ENCODE measurements around the gene OR1E1.
"Not testable (repeated sequence)": the region's sequence is repeated elsewhere in the genome, so short reads cannot be mapped to it uniquely, and the experiment has no call there.

OR1E1 gene, protein sequence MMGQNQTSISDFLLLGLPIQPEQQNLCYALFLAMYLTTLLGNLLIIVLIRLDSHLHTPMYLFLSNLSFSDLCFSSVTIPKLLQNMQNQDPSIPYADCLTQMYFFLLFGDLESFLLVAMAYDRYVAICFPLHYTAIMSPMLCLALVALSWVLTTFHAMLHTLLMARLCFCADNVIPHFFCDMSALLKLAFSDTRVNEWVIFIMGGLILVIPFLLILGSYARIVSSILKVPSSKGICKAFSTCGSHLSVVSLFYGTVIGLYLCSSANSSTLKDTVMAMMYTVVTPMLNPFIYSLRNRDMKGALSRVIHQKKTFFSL

DNA sequence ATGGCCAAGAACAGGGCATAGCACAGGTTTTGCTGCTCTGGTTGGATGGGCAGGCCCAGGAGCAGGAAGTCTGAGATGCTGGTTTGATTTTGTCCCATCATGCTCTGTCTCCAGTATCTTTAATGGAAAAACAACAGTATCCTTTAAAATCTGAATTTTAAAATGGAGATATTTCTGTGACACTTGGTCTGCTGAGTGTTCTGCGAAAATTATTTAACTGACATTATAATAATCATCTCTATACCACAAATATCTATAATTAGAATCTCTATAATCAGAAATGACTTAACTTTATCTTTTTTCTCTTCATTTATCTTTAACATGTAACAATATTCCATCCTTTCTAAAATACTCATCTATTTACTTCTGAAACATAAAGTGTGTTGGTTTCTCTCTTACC lies at the start of gene OR1E1:
Gene OR1E1 (minus strand): TSS at position 101 of the 400 bp plus-strand sequence. CDS start 0 bp downstream, at position 101.
- Histone ChIP-seq H3K4me1 (ENCODE audit: control insufficient read depth in 2 of 2, insufficient read depth in 2 of 2, low read length in 2 of 2) (no peaks in the 10 kb centered on the region), H3K9ac (ENCODE audit: low read depth in 1 of 2, low read length in 2 of 2) (no peak within 1 kb of the TSS), H3K4me3 (ENCODE audit: low read length in 2 of 2) (no peak within 1 kb of the TSS), H3K27ac (ENCODE audit: low read depth in 2 of 2, low read length in 2 of 2) (no peak within 1 kb of the TSS), H3K27me3 (ENCODE audit: control insufficient read depth in 2 of 2, insufficient read depth in 2 of 2, low read length in 2 of 2) (no peaks in the 10 kb centered on the region), H3K9me3 (ENCODE audit: control insufficient read depth in 2 of 2, low read length in 2 of 2) (no peaks in the 10 kb centered on the region), H3K36me3 (ENCODE audit: control insufficient read depth in 2 of 2, insufficient read depth in 2 of 2, low read length in 2 of 2) (no peaks in the 10 kb centered on the region)

DNA sequence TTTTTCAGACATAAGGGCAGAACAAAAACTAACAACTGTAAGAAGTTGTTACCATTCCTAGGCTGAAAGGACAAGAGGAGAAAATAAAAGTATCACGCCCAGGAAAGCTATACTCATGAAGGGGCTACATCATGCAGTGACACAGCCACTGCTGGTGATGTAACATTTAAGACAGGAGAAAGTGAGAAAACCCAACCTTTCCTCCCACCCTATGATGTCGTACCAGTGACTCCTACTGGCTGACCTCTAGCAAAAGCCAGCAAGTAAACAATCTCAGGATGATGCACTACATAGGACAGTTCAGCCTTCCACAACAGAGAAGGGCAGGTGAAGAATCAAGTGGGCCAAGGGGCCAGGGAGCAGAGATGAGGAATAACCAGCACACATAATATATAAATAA lies 49.4 kb upstream of the OR1E1 start:
- Histone ChIP-seq H3K9me3 (ENCODE audit: control insufficient read depth in 2 of 2, low read length in 2 of 2) (no peaks in the 10 kb centered on the region), H3K4me3 (ENCODE audit: low read length in 2 of 2) (no peak overlapping the region), H3K36me3 (ENCODE audit: control insufficient read depth in 2 of 2, insufficient read depth in 2 of 2, low read length in 2 of 2) (no peaks in the 10 kb centered on the region), H3K27me3 (ENCODE audit: control insufficient read depth in 2 of 2, insufficient read depth in 2 of 2, low read length in 2 of 2) (no peaks in the 10 kb centered on the region), H3K9ac (ENCODE audit: low read depth in 1 of 2, low read length in 2 of 2) (no peak overlapping the region), H3K4me1 (ENCODE audit: control insufficient read depth in 2 of 2, insufficient read depth in 2 of 2, low read length in 2 of 2) (peaks cover 0 to 8% of the 10 kb centered on the region in 2 donors), H3K27ac (ENCODE audit: low read depth in 2 of 2, low read length in 2 of 2) (no peak overlapping the region)

DNA sequence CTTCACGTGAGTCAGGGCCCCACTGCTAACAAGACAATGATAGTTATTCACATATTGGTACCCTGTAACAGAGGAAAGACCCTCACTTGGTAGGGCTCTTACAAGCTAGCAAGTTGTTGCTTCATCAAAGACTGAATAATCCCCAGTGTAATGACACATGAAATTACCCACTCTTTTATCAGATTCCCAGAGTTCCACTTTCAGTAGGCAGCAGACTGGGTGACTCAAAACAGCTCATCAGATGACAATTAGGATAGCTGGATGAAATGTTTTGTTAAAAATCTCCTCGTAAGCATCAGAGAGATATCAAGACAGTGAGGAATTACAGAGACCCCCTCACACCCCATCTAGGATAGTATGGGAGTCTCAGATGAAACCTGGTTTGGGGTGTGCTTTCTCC lies 42.2 kb upstream of the OR1E1 start:
- no peaks in the 10 kb centered on the region for H3K36me3 ChIP-seq (ENCODE audit: control insufficient read depth in 2 of 2, insufficient read depth in 2 of 2, low read length in 2 of 2)
- no peaks in the 10 kb centered on the region for H3K27me3 ChIP-seq (ENCODE audit: control insufficient read depth in 2 of 2, insufficient read depth in 2 of 2, low read length in 2 of 2)
- H3K4me1 ChIP-seq (ENCODE audit: control insufficient read depth in 2 of 2, insufficient read depth in 2 of 2, low read length in 2 of 2) = no peaks in the 10 kb centered on the region
- no peaks in the 10 kb centered on the region for H3K9me3 ChIP-seq (ENCODE audit: control insufficient read depth in 2 of 2, low read length in 2 of 2)
- H3K27ac ChIP-seq (ENCODE audit: low read depth in 2 of 2, low read length in 2 of 2) = no peak overlapping the region
- H3K4me3 ChIP-seq (ENCODE audit: low read length in 2 of 2) = no peak overlapping the region
- H3K9ac ChIP-seq (ENCODE audit: low read depth in 1 of 2, low read length in 2 of 2) = no peak overlapping the region

DNA sequence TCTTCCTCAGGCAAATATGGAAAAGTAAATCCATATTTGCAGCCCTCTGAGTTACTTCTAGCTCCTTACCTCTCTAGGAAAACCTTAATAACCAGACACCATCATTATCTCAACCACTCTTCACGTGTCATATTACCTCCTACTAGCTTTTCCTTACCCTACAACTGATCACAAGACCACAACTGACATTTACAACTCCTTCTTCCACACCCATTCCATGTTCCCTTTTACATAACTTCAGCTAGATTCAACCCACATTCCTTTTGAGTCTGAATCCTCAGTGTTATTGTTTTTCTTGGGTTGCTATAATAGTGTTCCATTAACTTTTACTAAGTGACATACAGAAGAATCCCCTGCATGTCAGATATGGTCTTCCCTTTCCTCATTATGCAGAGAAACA lies 40.2 kb upstream of the OR1E1 start:
- Histone ChIP-seq H3K27me3 (ENCODE audit: control insufficient read depth in 2 of 2, insufficient read depth in 2 of 2, low read length in 2 of 2) (no peaks in the 10 kb centered on the region), H3K9ac (ENCODE audit: low read depth in 1 of 2, low read length in 2 of 2) (no peak overlapping the region), H3K36me3 (ENCODE audit: control insufficient read depth in 2 of 2, insufficient read depth in 2 of 2, low read length in 2 of 2) (no peaks in the 10 kb centered on the region), H3K4me3 (ENCODE audit: low read length in 2 of 2) (no peak overlapping the region), H3K4me1 (ENCODE audit: control insufficient read depth in 2 of 2, insufficient read depth in 2 of 2, low read length in 2 of 2) (no peaks in the 10 kb centered on the region), H3K27ac (ENCODE audit: low read depth in 2 of 2, low read length in 2 of 2) (no peak overlapping the region), H3K9me3 (ENCODE audit: control insufficient read depth in 2 of 2, low read length in 2 of 2) (no peaks in the 10 kb centered on the region)

DNA sequence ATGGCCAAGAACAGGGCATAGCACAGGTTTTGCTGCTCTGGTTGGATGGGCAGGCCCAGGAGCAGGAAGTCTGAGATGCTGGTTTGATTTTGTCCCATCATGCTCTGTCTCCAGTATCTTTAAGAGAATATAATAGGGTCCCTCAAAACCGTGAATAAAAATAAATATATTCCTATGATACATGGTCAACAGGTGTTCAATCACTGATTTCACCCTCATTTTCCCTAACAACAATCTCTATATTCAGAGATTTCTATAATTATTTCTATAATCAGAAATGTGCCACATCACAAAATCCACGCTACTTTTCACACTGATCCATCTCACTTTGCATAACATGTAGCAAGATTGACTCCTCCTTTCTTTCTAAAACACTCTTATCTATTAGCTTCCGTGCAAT lies 35.5 kb upstream of the OR1E1 start, which contains the start of gene OR1E2:
Gene OR1E2 (minus strand): TSS at position 101 of the 400 bp plus-strand sequence. CDS start 0 bp downstream, at position 101.
- no peaks in the 10 kb centered on the region for H3K9me3 ChIP-seq (ENCODE audit: control insufficient read depth in 2 of 2, low read length in 2 of 2)
- no peak within 1 kb of the TSS for H3K9ac ChIP-seq (ENCODE audit: low read depth in 1 of 2, low read length in 2 of 2)
- no peak within 1 kb of the TSS for H3K27ac ChIP-seq (ENCODE audit: low read depth in 2 of 2, low read length in 2 of 2)
- no peaks in the 10 kb centered on the region for H3K36me3 ChIP-seq (ENCODE audit: control insufficient read depth in 2 of 2, insufficient read depth in 2 of 2, low read length in 2 of 2)
- H3K4me1 ChIP-seq (ENCODE audit: control insufficient read depth in 2 of 2, insufficient read depth in 2 of 2, low read length in 2 of 2) = no peaks in the 10 kb centered on the region
- H3K4me3 ChIP-seq (ENCODE audit: low read length in 2 of 2) = no peak within 1 kb of the TSS
- no peaks in the 10 kb centered on the region for H3K27me3 ChIP-seq (ENCODE audit: control insufficient read depth in 2 of 2, insufficient read depth in 2 of 2, low read length in 2 of 2)

DNA sequence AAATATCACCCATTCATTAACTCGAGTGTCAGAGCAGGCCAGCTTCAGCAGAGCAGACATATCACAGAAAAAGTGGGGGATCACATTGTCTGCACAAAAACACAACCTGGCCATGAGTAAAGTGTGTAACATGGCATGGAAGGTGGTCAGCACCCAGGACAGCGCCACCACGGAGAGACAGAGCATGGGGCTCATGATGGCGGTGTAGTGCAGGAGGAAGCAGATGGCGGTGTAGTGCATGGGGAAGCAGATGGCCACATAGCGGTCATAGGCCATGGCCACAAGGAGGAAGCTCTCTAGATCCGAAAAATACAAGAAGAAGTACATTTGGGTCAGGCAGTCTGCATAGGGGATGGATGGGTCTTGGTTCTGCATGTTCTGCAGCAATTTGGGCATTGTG lies 35.0 kb upstream of the OR1E1 start:
- H3K4me3 ChIP-seq (ENCODE audit: low read length in 2 of 2); H3K36me3 ChIP-seq (ENCODE audit: control insufficient read depth in 2 of 2, insufficient read depth in 2 of 2, low read length in 2 of 2); H3K9me3 ChIP-seq (ENCODE audit: control insufficient read depth in 2 of 2, low read length in 2 of 2); H3K9ac ChIP-seq (ENCODE audit: low read depth in 1 of 2, low read length in 2 of 2); H3K4me1 ChIP-seq (ENCODE audit: control insufficient read depth in 2 of 2, insufficient read depth in 2 of 2, low read length in 2 of 2); H3K27ac ChIP-seq (ENCODE audit: low read depth in 2 of 2, low read length in 2 of 2); H3K27me3 ChIP-seq (ENCODE audit: control insufficient read depth in 2 of 2, insufficient read depth in 2 of 2, low read length in 2 of 2): not testable (repeated sequence)

DNA sequence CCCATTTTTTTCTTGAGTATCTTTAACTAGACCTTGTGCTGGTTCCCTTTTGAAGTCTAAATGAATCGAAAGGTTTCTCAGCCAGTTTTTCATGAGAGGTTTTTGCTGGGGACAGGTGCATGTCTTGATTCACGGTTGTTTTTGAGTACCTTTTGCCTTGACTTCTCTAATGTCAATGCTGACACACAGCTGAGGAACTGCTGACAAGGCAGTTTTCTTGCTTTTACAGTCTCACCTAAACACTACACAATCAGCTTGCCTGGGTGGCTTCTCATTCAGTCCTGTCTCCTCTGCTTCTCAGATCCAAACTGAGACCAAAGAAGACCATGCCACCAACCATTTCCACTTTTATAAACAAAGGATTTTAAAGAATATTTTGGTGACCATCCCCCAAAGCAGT lies 20.0 kb upstream of the OR1E1 start:
- H3K9me3 ChIP-seq (ENCODE audit: control insufficient read depth in 2 of 2, low read length in 2 of 2) = no peaks in the 10 kb centered on the region
- no peak overlapping the region for H3K4me3 ChIP-seq (ENCODE audit: low read length in 2 of 2)
- no peak overlapping the region for H3K9ac ChIP-seq (ENCODE audit: low read depth in 1 of 2, low read length in 2 of 2)
- no peaks in the 10 kb centered on the region for H3K36me3 ChIP-seq (ENCODE audit: control insufficient read depth in 2 of 2, insufficient read depth in 2 of 2, low read length in 2 of 2)
- H3K27ac ChIP-seq (ENCODE audit: low read depth in 2 of 2, low read length in 2 of 2) = no peak overlapping the region
- no peaks in the 10 kb centered on the region for H3K27me3 ChIP-seq (ENCODE audit: control insufficient read depth in 2 of 2, insufficient read depth in 2 of 2, low read length in 2 of 2)
- H3K4me1 ChIP-seq (ENCODE audit: control insufficient read depth in 2 of 2, insufficient read depth in 2 of 2, low read length in 2 of 2) = no peaks in the 10 kb centered on the region

DNA sequence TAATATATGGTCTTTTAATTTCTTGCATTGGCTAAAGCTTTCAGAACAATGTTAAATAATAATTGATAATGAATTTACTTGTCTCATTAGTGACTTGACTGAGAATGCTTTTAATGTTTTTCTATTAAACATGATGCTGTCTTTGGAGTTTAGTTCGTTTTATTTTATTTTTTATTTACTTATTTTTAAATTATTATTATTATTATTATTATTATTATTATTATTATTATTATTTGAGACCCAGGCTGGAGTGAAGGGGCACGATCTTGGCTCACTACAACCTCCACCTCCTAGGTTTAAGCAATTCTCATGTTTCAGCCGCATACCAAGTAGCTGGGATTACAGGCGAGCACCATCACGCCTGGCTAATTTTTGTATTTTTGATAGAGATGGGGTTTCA lies 17.4 kb upstream of the OR1E1 start:
- no peaks in the 10 kb centered on the region for H3K4me1 ChIP-seq (ENCODE audit: control insufficient read depth in 2 of 2, insufficient read depth in 2 of 2, low read length in 2 of 2)
- no peak overlapping the region for H3K27ac ChIP-seq (ENCODE audit: low read depth in 2 of 2, low read length in 2 of 2)
- no peak overlapping the region for H3K9ac ChIP-seq (ENCODE audit: low read depth in 1 of 2, low read length in 2 of 2)
- no peaks in the 10 kb centered on the region for H3K9me3 ChIP-seq (ENCODE audit: control insufficient read depth in 2 of 2, low read length in 2 of 2)
- H3K4me3 ChIP-seq (ENCODE audit: low read length in 2 of 2) = no peak overlapping the region
- H3K36me3 ChIP-seq (ENCODE audit: control insufficient read depth in 2 of 2, insufficient read depth in 2 of 2, low read length in 2 of 2) = no peaks in the 10 kb centered on the region
- H3K27me3 ChIP-seq (ENCODE audit: control insufficient read depth in 2 of 2, insufficient read depth in 2 of 2, low read length in 2 of 2) = no peaks in the 10 kb centered on the region

DNA sequence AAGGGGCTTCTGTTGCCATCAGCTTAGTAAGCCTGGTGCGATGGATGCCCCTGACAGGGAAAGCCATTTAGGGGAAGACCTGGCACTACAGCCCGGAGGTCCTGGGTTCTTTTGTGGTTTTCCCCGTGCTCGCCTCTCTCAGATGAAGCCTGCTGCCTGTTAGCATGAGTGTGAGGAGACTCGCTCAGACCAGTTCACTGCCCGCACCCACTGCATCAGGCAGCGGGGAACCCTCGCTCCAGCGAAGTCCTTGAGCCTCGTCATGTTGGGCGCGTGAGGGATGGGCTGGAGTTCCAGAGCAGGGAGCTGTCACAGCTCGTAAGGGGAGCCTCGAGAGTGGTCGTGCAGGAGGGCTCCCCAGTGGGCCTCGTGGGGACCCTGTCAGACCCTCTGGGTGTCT lies 14.0 kb upstream of the OR1E1 start:
- not testable (repeated sequence) for H3K4me3 ChIP-seq (ENCODE audit: low read length in 2 of 2); H3K9ac ChIP-seq (ENCODE audit: low read depth in 1 of 2, low read length in 2 of 2); H3K36me3 ChIP-seq (ENCODE audit: control insufficient read depth in 2 of 2, insufficient read depth in 2 of 2, low read length in 2 of 2); H3K27me3 ChIP-seq (ENCODE audit: control insufficient read depth in 2 of 2, insufficient read depth in 2 of 2, low read length in 2 of 2); H3K4me1 ChIP-seq (ENCODE audit: control insufficient read depth in 2 of 2, insufficient read depth in 2 of 2, low read length in 2 of 2); H3K27ac ChIP-seq (ENCODE audit: low read depth in 2 of 2, low read length in 2 of 2); H3K9me3 ChIP-seq (ENCODE audit: control insufficient read depth in 2 of 2, low read length in 2 of 2)

DNA sequence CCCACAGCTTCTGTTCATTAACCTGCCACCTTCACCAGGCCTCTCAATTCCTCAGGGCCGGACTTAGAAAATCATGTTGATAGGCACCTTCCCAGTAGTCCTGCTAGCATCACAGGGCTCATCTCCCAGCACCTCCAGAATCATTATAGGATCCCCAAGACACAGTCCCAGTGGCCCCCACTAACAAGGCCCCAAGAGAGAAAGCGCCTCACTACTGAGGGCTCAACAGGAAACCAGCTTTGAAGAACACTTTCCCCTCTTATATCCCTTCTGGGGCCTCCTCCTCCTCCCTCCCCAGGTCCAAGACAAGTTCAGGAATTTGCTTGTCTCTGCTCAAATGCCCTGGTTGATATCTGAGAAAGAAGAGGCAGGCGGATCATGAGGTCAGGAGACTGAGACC lies 12.9 kb upstream of the OR1E1 start, which contains the start of gene OR3A3:
Gene OR3A3 (plus strand): TSS at position 301 of the 400 bp plus-strand sequence.
- no peaks in the 10 kb centered on the region for H3K27me3 ChIP-seq (ENCODE audit: control insufficient read depth in 2 of 2, insufficient read depth in 2 of 2, low read length in 2 of 2)
- H3K4me1 ChIP-seq (ENCODE audit: control insufficient read depth in 2 of 2, insufficient read depth in 2 of 2, low read length in 2 of 2) = no peaks in the 10 kb centered on the region
- no peaks in the 10 kb centered on the region for H3K9me3 ChIP-seq (ENCODE audit: control insufficient read depth in 2 of 2, low read length in 2 of 2)
- H3K36me3 ChIP-seq (ENCODE audit: control insufficient read depth in 2 of 2, insufficient read depth in 2 of 2, low read length in 2 of 2) = no peaks in the 10 kb centered on the region
- no peak within 1 kb of the TSS for H3K9ac ChIP-seq (ENCODE audit: low read depth in 1 of 2, low read length in 2 of 2)
- H3K4me3 ChIP-seq (ENCODE audit: low read length in 2 of 2) = no peak within 1 kb of the TSS
- no peak within 1 kb of the TSS for H3K27ac ChIP-seq (ENCODE audit: low read depth in 2 of 2, low read length in 2 of 2)
